Heart right ventricle (tissue), 16 donors: ENCODE data around the gene NLRC5. TPM values are rescaled to one million over a fixed set of nuclear protein-coding genes. Genes with fewer than 3 reads are reported as not detected.

ENCODE experiments used
- ATAC-seq, 8 donors: fragments of 200-7000 bp; cut with Tn5 transposase; one replicate each; pipeline ENCODE4 v1.9.1; 2020; ENCODE audit warnings: mild to moderate bottlenecking in 8 of 8, moderate library complexity in 8 of 8, moderate number of reproducible peaks in 1 of 8
- DNase-seq, 2 donors: peaks; one replicate each; pipeline ENCODE4 v3.0.0-alpha.2; 2020
- H3K27ac ChIP-seq, 10 donors: fragments of 200-600 bp; sonication (generic) in 2 of 10; one replicate each; pipeline versions ENCODE4 v1.5.0 to v1.8.0; 2020 to 2022; ENCODE audit warnings: mild to moderate bottlenecking in 3 of 10
- H3K27me3 ChIP-seq, 7 donors: fragments of 200-600 bp; one replicate each; pipeline ENCODE4 v1.8.0; 2021 to 2022; ENCODE audit warnings: mild to moderate bottlenecking in 2 of 7
- H3K36me3 ChIP-seq, 9 donors: fragments of 200-600 bp; sonication (generic) in 1 of 9; one replicate each; pipeline versions ENCODE4 v1.5.0 to v1.8.0; 2020 to 2022; ENCODE audit warnings: mild to moderate bottlenecking in 2 of 9
- H3K4me1 ChIP-seq, 9 donors: fragments of 200-600 bp; sonication (generic) in 1 of 9; one replicate each; pipeline versions ENCODE4 v1.5.0 to v1.8.0; 2020 to 2022; ENCODE audit warnings: mild to moderate bottlenecking in 4 of 9
- H3K4me3 ChIP-seq, 10 donors: fragments of 200-600 bp; sonication (generic) in 2 of 10; one replicate each; pipeline versions ENCODE4 v1.5.0 to v1.8.0; 2020 to 2022; ENCODE audit warnings: mild to moderate bottlenecking in 7 of 10, moderate library complexity in 2 of 10
- H3K9me3 ChIP-seq, 11 donors: fragments of 200-600 bp in 10 of 11; sonication (generic) in 2 of 11; one replicate each; pipeline versions ENCODE4 v1.5.0 to v1.8.0; 2013 to 2022; ENCODE audit warnings: mild to moderate bottlenecking in 2 of 11, control low read depth in 1 of 11, moderate library complexity in 1 of 11
- CTCF ChIP-seq, 9 donors: fragments of 200-600 bp; sonication (generic) in 2 of 9; IDR thresholded peaks; one replicate each; pipeline versions ENCODE4 v1.5.0 to v1.8.0; 2021 to 2022; ENCODE audit warnings: antibody characterized with exemption in 9 of 9, mild to moderate bottlenecking in 5 of 9, moderate library complexity in 1 of 9
- WGBS, 2 donors: extraction: QIAGEN DNeasy Blood & Tissue Kit; methylation state at CpG; one replicate each; pipeline ENCODE4 v1.1.7; 2013; ENCODE audit warnings: inconsistent platforms in 1 of 2; 5-methylcytosine and 5-hydroxymethylcytosine counted together
- intact Hi-C, 10 donors: fragments of 100-400 bp; cut with DNase I; formaldehyde crosslinking; loops; one replicate each; pipeline versions ENCODE4 v1.11.1 to v1.14.2; 2022
- polyA plus RNA-seq, 2 donors: library from polyadenylated mRNA; stranded (reverse); fragments of 200-250 nt; gene quantifications; one replicate each; pipeline ENCODE4 v1.2.3, GENCODE V29; 2013
- total RNA-seq, 10 donors: library from RNA; stranded (reverse); fragmentation: NEBNext Ultra II Directional in 3 of 10; extraction: Animal tissue kit (Norgen Biotek cat#: 25700) in 3 of 10; gene quantifications; one replicate each; pipeline versions ENCODE4 v1.2.1 to v1.2.4, GENCODE V29; 2021 to 2023
- donor health status: Arrhythmogenic right ventricular cardiomyopathy.
- donor health status: ischemic (EF 13 %, LVEDD 7.1; RV severe dilation, severe dysfunction).
- donor health status: healthy with polysubstance abuse.
- donor health status: DM: no; HTN: yes; CAD: no.
- donor health status: DM: no; HTN: no; CAD: no.
- donor health status: ischemic (EF 25% LVEDD 6.9; RV normal size, moderate dysfunction).
- donor health status: ischemic (EF 25% LVEDD 5.7; RV mildly dilated, moderate dysfunction).
- donor health status: healthy.
- donor health status: DM: yes; HTN: yes; CAD: no.
- donor health status: Ischemic cardiomyopathy.
- donor health status: ischemic (EF 35%, LVEDD 5.7; RV mildly dilated, moderate dysfunction).
- donor health status: nonischemic (EF 11% LVEDD 7.7; RV severe dilation, severe dysfunction).
- donor health status: DM: yes; HTN: yes; CAD: no.
- donor health status: PGD.
- donor health status: ischemic (EF 29% LVEDD 5.4; RV normal size, mild dysfunction).
- donor health status: nonischemic (EF 23%, LVEDD 6.1; RV moderate dilation, normal function).

Gene NLRC5
- total and polyA plus RNA-seq, 12 donors, result 6.2 to 49.6 (median 13.5) TPM

GRCh38 chr16:57042157-57043111, 53.1 kb downstream of the NLRC5 start:
- intact Hi-C loops, result loop anchor here in 7 of 10 donors (5.0 to 10.0 kb wide), 7 partner anchors 45 to 178 kb away; partner anchors contain the start of genes CETP (in 3 of the 7) and SLC12A3 (in 3 of the 7)
- H3K36me3 ChIP-seq, result peaks cover 0 to 99% (median 5%) of the 10 kb centered on the region in 9 donors
- H3K4me1 ChIP-seq, result peaks cover 0 to 79% (median 15%) of the 10 kb centered on the region in 9 donors
- ATAC-seq (no peak), DNase-seq (no peak)
- H3K4me3 ChIP-seq, result peak overlapping the region in 1 of 10 donors; percentile 30
- TF ChIP-seq CTCF (IDR thresholded peaks at IDR 0.05), result no peak
- no peaks in the 10 kb centered on the region for H3K9me3 ChIP-seq
- H3K27me3 ChIP-seq, result no peaks in the 10 kb centered on the region
- H3K27ac ChIP-seq, result peak overlapping the region in 4 of 10 donors; percentile 11 to 86 (median 23)
- 66 to 69% methylated on average over 14 of the region's 14 CpGs for WGBS, 2 donors

GRCh38 chr16:57043248-57043647, 53.9 kb downstream of the NLRC5 start:
- intact Hi-C loops, result loop anchor here in 7 of 10 donors (5.0 to 10.0 kb wide), 7 partner anchors 46 to 178 kb away; partner anchors contain the start of genes CETP (in 3 of the 7) and SLC12A3 (in 3 of the 7)
- Histone ChIP-seq H3K36me3 (peaks cover 0 to 99% (median 5%) of the 10 kb centered on the region in 9 donors), H3K27me3 (no peaks in the 10 kb centered on the region), H3K4me3 (no peak overlapping the region), H3K4me1 (peaks cover 0 to 71% (median 15%) of the 10 kb centered on the region in 9 donors), H3K27ac (peak overlapping the region in 1 of 10 donors; percentile 86), H3K9me3 (no peaks in the 10 kb centered on the region)
- ATAC-seq, result no peak
- 90 to 93% methylated on average over 9 of the region's 9 CpGs for WGBS, 2 donors
- no peak for TF ChIP-seq CTCF (IDR thresholded peaks at IDR 0.05)
- DNase-seq, result no peak

GRCh38 chr16:57044931-57045693, 55.8 kb downstream of the NLRC5 start:
- H3K27me3 ChIP-seq, result no peaks in the 10 kb centered on the region
- peaks cover 0 to 52% (median 15%) of the 10 kb centered on the region in 9 donors for H3K4me1 ChIP-seq
- H3K9me3 ChIP-seq, result no peaks in the 10 kb centered on the region
- TF ChIP-seq CTCF (IDR thresholded peaks at IDR 0.05), result no peak
- H3K36me3 ChIP-seq, result peaks cover 0 to 100% (median 5%) of the 10 kb centered on the region in 9 donors
- ATAC-seq (peak in 1 of 8 donors; percentile 17), DNase-seq (no peak)
- intact Hi-C loops, result loop anchor here (1.0 to 10.0 kb wide), 11 partner anchors 48 to 180 kb away; partner anchors contain the start of genes CETP (in 4 of the 10) and SLC12A3 (in 4 of the 10)
- H3K4me3 ChIP-seq, result peak overlapping the region in 1 of 10 donors; percentile 27
- H3K27ac ChIP-seq, result peak overlapping the region in 1 of 10 donors; percentile 36
- 79 to 84% methylated on average over 12 of the region's 12 CpGs for WGBS, 2 donors
